ENCODE results near the gene MRPS34.
"Not testable (repeated sequence)": the region's sequence is repeated elsewhere in the genome, so short reads cannot be mapped to it uniquely, and the experiment has no call there.

MRPS34 gene

GRCh38 chr16:1749152-1750117 lies 23.5 kb downstream of the MRPS34 start:
- DNase-seq (ENCODE audit: low read depth) = no peak

- no peak for DNase-seq (ENCODE audit: low read depth)
Observed at GRCh38 chr16:1747934-1748333, 25.0 kb downstream of the MRPS34 start.

- DNase-seq (ENCODE audit: low read depth) = no peak
Observed at GRCh38 chr16:1746693-1747195, 26.2 kb downstream of the MRPS34 start.

- DNase-seq (ENCODE audit: low read depth) = no peak
Observed at GRCh38 chr16:1745900-1746692, 26.8 kb downstream of the MRPS34 start.

GRCh38 chr16:1745181-1745899 lies 27.6 kb downstream of the MRPS34 start:
- DNase-seq (ENCODE audit: low read depth) = no peak

GRCh38 chr16:1744338-1744840 lies 28.5 kb downstream of the MRPS34 start:
- no peak for DNase-seq (ENCODE audit: low read depth)

- DNase-seq (ENCODE audit: low read depth) = no peak
Observed at GRCh38 chr16:1743376-1744337, 29.3 kb downstream of the MRPS34 start.

GRCh38 chr16:1741553-1742165 lies 31.3 kb downstream of the MRPS34 start:
- no peak for DNase-seq (ENCODE audit: low read depth)

- DNase-seq (ENCODE audit: low read depth) = no peak
Observed at GRCh38 chr16:1740781-1741490, 32.0 kb downstream of the MRPS34 start.

- no peak for DNase-seq (ENCODE audit: low read depth)
Observed at GRCh38 chr16:1740234-1740633, 32.7 kb downstream of the MRPS34 start.

- DNase-seq (ENCODE audit: low read depth) = no peak
Observed at GRCh38 chr16:1734816-1735215, 38.1 kb downstream of the MRPS34 start.

- no peak for DNase-seq (ENCODE audit: low read depth)
Observed at GRCh38 chr16:1734123-1734522, 38.8 kb downstream of the MRPS34 start.

- not testable (repeated sequence) for DNase-seq (ENCODE audit: low read depth)
Observed at GRCh38 chr16:1732551-1732987, 40.4 kb downstream of the MRPS34 start.

GRCh38 chr16:1732071-1732470 lies 40.9 kb downstream of the MRPS34 start:
- DNase-seq (ENCODE audit: low read depth) = no peak

- DNase-seq (ENCODE audit: low read depth) = no peak
Observed at GRCh38 chr16:1731603-1732002, 41.3 kb downstream of the MRPS34 start.

- DNase-seq (ENCODE audit: low read depth) = no peak
Observed at GRCh38 chr16:1731073-1731472, 41.9 kb downstream of the MRPS34 start.

- no peak for DNase-seq (ENCODE audit: low read depth)
Observed at GRCh38 chr16:1729445-1729844, 43.5 kb downstream of the MRPS34 start.

- DNase-seq (ENCODE audit: low read depth) = no peak
Observed at GRCh38 chr16:1729026-1729425, 43.9 kb downstream of the MRPS34 start.

All from stimulated activated CD8-positive, alpha-beta memory T cell treated with anti-CD3 and anti-CD28 coated beads, Interleukin-15, amount 100 ng/mL, for 1 hour (primary cell).